D721Med (cell line): ENCODE measurements around the gene FRMD5.

Source experiments
- DNase-seq: peaks from one replicate; pipeline ENCODE4 v3.0.0; 2011; ENCODE audit warnings: low spot score; ENCODE audit not compliant: insufficient read length
- FAIRE-seq: peaks from 2 replicates; lab custom pipeline; 2011; peaks lifted over from hg19 to GRCh38; lab: Jason Lieb, UNC
- TF ChIP-seq, protein P1 (sequence below): IDR thresholded peaks from 2 replicates; pipeline ENCODE4 v1.5.1; 2012; ENCODE audit warnings: mild to moderate bottlenecking, control low read depth; ENCODE audit not compliant: insufficient read depth; ENCODE audit errors: missing control alignments

Gene FRMD5

GRCh38 chr15:43898891-43899290, 296.2 kb downstream of the FRMD5 start:
- TF ChIP-seq, protein P1, sequence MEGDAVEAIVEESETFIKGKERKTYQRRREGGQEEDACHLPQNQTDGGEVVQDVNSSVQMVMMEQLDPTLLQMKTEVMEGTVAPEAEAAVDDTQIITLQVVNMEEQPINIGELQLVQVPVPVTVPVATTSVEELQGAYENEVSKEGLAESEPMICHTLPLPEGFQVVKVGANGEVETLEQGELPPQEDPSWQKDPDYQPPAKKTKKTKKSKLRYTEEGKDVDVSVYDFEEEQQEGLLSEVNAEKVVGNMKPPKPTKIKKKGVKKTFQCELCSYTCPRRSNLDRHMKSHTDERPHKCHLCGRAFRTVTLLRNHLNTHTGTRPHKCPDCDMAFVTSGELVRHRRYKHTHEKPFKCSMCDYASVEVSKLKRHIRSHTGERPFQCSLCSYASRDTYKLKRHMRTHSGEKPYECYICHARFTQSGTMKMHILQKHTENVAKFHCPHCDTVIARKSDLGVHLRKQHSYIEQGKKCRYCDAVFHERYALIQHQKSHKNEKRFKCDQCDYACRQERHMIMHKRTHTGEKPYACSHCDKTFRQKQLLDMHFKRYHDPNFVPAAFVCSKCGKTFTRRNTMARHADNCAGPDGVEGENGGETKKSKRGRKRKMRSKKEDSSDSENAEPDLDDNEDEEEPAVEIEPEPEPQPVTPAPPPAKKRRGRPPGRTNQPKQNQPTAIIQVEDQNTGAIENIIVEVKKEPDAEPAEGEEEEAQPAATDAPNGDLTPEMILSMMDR, result no peak
- no peak for DNase-seq
- FAIRE-seq, result no peak

DNA sequence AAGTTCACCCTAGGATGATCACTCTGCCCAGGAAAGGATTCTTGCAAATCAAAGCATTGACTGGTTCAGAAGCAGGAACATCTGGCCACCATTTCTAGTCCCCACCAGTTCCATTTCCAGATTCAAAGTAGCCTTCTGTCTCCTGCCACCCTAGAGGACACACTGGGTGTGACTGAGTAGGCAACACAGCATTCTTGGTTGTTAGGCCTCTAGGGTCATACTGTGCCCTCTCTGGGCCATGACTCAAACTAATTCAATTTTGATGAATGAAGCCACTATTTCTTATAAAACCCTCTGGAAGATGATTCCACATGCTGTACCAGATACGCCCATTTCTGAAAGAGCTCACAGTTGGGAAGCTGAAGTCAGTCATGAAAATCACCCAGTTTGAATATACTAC, 298.5 kb downstream of the FRMD5 start:
- FAIRE-seq, result no peak
- no peak for DNase-seq
- TF ChIP-seq, protein P1, result no peak

DNA sequence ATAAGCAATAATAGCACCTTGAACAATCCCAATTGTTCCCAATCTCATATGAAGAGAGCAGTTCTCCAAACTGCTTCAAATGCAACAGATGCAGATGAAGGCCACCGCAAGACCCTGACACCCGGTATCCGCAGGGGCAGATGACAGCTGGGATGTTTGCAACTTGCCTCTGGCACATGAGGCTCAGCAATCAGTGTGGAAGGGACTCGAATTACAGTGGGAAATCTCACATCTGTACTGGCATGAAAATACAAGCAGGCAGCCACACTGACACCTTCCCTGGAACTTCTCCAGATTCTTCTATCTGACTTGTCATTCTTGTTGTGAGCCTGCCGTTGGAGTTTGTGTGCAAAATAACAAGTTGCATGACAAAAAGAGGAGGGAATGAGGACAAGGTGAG, 299.5 kb downstream of the FRMD5 start:
- DNase-seq, result no peak
- FAIRE-seq, result no peak
- TF ChIP-seq, protein P1, result no peak

- FAIRE-seq (no peak), DNase-seq (no peak)
- TF ChIP-seq, protein P1, result no peak
Measured at GRCh38 chr15:43893956-43894355, 301.1 kb downstream of the FRMD5 start.

GRCh38 chr15:43889042-43889441, 306.0 kb downstream of the FRMD5 start:
- TF ChIP-seq, protein P1, result no peak
- FAIRE-seq (no peak), DNase-seq (no peak)

- TF ChIP-seq, protein P1, result no peak
- no peak for FAIRE-seq
- DNase-seq, result no peak
Measured at GRCh38 chr15:43887901-43888300, 307.2 kb downstream of the FRMD5 start.

DNA sequence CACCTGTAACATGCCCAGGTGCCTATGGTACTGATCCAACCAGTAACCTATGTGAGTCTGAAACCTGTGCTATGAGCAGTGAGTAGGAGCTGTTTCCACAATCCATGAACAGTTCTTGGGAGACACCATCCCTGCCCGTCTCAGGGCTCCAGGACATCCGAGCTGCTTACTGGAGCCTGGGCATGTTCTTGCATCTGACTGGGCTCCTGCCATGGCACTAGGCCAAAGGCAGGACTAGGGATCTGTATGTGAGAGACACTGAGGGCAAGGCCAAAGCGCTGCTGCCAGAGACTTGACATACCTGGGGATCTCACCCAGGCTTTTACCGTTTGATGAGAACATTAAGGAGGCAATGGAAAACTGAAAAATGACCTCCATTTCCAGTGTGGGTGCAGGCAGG, 308.5 kb downstream of the FRMD5 start:
- FAIRE-seq, result no peak
- TF ChIP-seq, protein P1, result no peak
- DNase-seq, result no peak
